HG03039 (cell line): ENCODE measurements around the gene TMEM151A.
A peak's percentile ranks its signal among the peaks of the same experiment; 100 is the strongest.
"Not testable (repeated sequence)": the region's sequence is repeated elsewhere in the genome, so short reads cannot be mapped to it uniquely, and the experiment has no call there.

Source experiments
- ATAC-seq: cut with Tn5 transposase; IDR thresholded peaks from one replicate; pipeline ENCODE4 v1.9.1; 2021; ENCODE audit warnings: mild to moderate bottlenecking, moderate library complexity; ENCODE audit not compliant: unreplicated experiment

The TMEM151A gene

GRCh38 chr11:66297610-66298009, 5.9 kb downstream of the TMEM151A start:
- no peak for ATAC-seq

GRCh38 chr11:66299186-66299585, 7.5 kb downstream of the TMEM151A start:
- no peak for ATAC-seq

DNA sequence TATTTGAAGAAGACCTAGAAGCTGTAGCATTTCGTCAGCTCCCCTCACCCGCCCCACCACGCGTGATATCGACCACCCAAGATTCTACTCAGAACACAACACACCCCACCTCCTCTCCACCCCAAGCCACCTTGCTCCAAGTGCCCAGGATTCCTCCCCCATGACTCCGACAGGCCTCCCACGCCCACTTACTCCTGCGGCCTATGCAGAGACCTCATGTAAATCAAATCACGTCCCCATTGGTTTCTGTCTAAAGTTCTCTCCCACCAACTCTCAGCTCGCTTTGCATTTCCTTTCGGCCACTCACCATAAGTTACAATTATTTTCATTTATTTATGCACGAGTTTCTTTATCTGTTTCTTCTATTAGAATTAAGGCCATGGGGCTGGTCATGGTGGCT, 11.0 kb downstream of the TMEM151A start:
- ATAC-seq = no peak

DNA sequence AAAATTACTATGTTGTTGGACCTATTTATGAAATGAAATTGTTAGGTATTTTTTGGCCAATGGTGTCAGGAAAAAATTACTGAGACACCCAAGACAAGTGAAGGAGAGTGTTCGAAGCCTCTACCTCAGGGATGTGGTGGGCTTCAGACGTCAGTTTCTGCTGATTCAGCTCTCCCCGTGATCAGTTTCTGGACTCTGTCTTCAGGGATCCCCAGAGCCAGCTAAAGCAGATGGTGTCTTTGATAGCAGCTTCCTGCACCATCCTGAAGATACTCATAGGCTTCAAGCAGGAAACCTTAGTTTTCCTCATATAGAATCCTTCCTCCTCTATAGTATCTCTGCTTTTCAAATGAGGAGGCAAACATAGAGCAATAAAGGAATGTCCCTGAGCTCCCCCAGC, 17.8 kb downstream of the TMEM151A start:
- ATAC-seq = no peak

DNA sequence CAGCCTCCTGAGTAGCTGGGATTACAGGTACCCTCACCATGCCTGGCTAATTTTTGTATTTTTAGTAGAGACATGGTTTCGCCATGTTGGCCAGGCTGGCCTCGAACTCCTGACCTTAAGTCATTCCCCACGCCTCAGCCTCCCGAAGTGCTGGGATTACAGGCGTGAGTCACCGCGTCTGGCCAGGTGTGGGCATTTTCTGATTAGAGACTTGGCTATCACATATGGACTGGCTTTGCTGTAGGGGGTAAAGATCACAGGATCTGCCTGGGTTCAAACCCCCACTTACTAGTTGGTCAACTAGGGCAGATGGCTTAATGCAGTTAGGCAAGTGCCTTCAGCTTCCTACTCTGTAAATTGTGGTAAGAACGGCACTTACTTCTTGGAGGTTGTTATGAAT, 18.6 kb downstream of the TMEM151A start:
- ATAC-seq = no peak

- not testable (repeated sequence) for ATAC-seq
Observed at GRCh38 chr11:66310803-66311440, 19.2 kb downstream of the TMEM151A start.

DNA sequence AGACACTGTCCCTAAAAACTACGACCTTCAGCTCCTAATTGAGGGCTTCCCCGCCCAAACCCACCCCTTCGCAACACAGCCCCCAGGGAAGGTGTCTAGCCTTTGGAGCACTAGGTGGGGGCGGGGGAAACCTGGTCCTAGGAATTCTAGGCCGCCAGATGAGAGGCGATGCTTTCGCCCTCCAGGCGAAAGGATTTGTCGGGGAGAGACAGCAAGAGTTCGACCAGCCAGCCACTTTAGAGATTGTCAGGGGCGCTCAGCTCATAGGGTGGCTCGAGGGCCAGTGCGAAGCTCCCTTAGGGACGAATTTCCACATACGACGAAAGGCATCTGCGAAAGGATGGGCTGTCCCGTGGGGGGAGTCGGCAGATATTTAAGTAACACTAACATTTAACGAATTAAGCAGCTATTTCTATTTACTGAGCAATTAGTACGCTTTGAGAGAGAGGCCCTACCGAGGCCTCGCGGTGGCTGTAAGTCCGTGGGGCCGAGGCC, 19.8 kb downstream of the TMEM151A start:
- ATAC-seq = no peak

- ATAC-seq = peak; percentile 61
Observed at GRCh38 chr11:66311965-66312548, 20.4 kb downstream of the TMEM151A start.

DNA sequence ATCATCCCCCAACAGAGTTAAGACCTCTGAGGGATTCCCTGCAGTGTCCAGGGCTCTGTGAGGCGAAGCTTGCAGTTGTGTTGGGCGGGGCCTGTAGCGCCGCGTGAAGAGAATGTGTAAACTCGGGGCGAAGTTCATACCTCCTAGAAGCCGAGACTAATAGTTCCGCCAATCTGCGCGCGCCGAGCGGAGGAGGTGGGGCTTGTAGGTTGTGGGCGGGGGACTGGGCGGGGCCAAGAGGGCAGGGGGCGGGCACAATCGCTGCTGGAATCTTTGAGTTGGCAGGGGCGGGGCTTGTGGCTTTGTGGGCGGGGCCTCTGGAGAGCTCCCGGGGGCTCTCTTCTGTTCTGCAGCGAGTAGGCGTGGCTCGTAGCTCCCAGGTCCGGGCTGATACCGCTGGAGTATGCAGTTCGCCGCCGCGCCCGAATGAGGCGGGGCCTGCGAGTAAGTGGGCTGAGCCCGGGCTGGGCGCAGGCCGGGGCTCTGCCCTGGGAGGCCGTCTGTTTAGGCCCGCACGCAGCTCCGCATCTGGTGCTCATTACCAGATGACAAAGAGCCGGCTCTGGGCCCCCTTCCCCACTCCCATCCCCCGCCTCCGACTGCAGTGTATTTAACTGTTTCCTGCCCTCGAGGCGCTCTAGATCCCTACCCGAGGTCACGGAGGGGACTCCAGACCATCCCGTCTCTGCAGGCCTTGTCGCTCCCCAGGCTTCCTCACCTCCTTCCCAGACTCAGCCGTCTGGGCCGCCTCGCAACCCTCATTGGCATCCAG, 21.0 kb downstream of the TMEM151A start:
- peak; percentile 61 for ATAC-seq

GRCh38 chr11:66313321-66314185, 21.9 kb downstream of the TMEM151A start:
- no peak for ATAC-seq

GRCh38 chr11:66314186-66314501, 22.4 kb downstream of the TMEM151A start:
- no peak for ATAC-seq

- no peak for ATAC-seq
Observed at GRCh38 chr11:66314561-66315497, 23.1 kb downstream of the TMEM151A start.

GRCh38 chr11:66315498-66315885, 23.8 kb downstream of the TMEM151A start:
- no peak for ATAC-seq

- no peak for ATAC-seq
Observed at GRCh38 chr11:66315921-66316811, 24.5 kb downstream of the TMEM151A start.

DNA sequence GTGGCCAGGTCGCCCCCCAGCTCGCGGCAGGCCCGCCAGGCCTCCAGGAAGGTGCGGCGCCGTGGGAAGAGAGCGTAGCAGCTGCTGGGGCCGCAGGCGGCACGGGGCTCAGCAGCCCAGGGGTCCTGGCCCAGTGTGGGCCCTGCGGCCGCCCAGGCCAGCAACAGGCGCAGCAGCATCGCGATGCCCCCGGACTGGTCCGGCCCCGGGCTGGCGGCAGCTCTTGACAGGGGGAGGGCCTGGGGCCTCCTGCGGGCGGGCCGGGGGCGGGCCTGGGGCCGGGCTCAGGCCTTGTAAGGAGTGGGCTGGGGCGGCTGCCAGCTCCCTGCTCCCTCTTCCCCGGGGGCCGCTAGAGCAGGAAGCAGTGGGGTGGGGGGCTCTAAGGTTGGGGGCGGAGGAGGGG, 25.2 kb downstream of the TMEM151A start, which contains the start of gene CD248:
TSS of gene CD248 (minus strand) at position 196 of the 403 bp plus-strand sequence. CDS start at position 179, 17 bp downstream.
- no peak for ATAC-seq

- ATAC-seq = no peak
Observed at GRCh38 chr11:66317322-66317722, 25.6 kb downstream of the TMEM151A start.

DNA sequence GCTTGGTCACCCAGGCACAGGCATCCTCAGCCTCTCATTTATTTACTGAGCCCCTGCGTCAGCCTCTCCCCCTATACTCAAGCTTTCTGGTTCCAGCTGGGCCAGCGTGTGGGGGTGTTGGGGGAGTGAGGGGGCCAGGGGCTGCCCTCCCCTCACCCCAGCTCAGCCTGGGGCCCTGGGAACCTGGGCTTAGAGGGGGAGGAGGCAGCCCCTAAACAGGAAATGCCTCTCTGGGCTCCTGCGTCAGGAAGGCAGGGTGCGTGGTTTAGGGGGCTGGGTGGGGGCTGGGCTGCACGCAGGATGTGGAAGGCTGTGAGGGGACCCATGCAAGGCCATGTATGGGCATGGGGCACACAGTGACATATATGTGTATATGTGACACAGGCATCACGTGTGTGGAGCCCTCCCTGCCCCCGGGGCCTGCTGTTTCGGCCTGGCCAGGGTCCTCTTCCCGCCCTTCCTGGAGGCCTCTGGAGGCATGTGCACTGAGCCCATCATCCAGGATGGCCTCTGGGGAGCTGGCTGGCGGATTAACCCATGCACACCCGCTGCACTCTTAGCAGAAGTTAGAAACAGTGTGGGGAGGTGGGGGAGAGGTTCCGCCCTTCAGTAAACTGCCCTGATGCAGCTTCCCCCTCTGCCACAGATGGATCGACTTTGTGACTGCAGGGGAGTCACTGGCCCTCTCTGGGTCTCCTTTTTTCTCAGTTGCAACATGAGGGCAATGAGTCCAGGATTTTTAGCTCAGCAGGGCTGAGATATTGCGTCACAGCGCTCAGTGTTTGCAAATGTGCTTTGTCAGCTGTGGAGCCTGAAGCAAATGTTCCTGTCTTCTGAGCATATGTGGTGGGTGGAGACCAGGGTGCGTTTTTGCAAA, 26.3 kb downstream of the TMEM151A start:
- no peak for ATAC-seq

DNA sequence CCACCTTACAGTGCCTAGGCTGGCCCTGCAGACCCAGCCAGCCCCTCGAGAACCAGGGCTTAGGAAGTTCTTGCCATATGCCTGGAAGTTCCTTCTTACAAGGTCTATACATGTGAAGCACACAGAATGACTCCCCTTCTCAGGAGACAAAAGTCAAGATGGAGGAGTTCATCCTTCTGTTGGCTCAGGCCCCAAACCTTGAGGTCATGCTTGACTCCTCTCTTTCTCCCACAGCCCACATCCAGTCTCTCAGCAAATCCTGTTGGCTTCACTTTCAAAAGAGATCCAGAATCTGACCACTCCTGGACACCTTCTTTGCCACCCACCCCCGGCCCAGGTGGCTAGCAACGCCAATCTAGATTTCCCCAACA, 26.9 kb downstream of the TMEM151A start:
- ATAC-seq = no peak
